ENCODE results near the gene HIBCH.

GRCh38 chr2:190179754-190180312 is 139.8 kb downstream of the HIBCH start:
- TF ChIP-seq POLR2A (IDR thresholded peaks at IDR 0.05) (no peak), EP300 (IDR thresholded peaks at IDR 0.05) (peak in 1 of 2 donors; percentile 52)
- TF ChIP-seq, protein P1, sequence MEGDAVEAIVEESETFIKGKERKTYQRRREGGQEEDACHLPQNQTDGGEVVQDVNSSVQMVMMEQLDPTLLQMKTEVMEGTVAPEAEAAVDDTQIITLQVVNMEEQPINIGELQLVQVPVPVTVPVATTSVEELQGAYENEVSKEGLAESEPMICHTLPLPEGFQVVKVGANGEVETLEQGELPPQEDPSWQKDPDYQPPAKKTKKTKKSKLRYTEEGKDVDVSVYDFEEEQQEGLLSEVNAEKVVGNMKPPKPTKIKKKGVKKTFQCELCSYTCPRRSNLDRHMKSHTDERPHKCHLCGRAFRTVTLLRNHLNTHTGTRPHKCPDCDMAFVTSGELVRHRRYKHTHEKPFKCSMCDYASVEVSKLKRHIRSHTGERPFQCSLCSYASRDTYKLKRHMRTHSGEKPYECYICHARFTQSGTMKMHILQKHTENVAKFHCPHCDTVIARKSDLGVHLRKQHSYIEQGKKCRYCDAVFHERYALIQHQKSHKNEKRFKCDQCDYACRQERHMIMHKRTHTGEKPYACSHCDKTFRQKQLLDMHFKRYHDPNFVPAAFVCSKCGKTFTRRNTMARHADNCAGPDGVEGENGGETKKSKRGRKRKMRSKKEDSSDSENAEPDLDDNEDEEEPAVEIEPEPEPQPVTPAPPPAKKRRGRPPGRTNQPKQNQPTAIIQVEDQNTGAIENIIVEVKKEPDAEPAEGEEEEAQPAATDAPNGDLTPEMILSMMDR (IDR thresholded peaks at IDR 0.05) = no peak

Measured in tibial nerve (tissue), 4 donors.